Transverse colon (tissue), 3 donors: ENCODE measurements around the gene AKAP13.

Source experiments
- POLR2A ChIP-seq: fragments of 450-650 bp; IDR thresholded peaks from one replicate; pipeline ENCODE4 v1.6.1; 2016; ENCODE audit warnings: antibody characterized with exemption, mild to moderate bottlenecking, moderate library complexity
- POLR2AphosphoS5 ChIP-seq, 3 donors: sonication (generic); formaldehyde crosslinking; IDR thresholded peaks; one replicate each; pipeline ENCODE4 v1.6.1; 2016; ENCODE audit warnings: antibody characterized with exemption in 3 of 3

DNA sequence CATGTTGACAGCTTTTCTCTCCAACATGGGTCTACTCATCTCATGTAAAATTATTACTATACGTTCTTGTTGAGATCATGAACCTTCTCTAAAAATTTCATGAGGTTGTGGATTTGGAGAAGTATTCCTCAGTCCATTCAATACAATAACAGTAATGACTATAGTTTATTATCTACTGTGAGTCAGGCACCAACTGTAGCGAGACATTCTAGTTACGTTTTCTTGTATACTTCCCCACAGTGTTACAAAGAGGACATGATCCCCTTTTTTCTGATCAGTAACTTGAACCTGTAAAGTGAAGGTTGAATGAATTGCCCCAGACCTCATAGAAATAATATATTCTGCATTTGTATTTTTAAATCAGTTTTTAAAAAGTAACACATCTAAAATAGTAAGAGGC, 76.4 kb downstream of the AKAP13 start:
- TF ChIP-seq POLR2A (no peak), POLR2AphosphoS5 (IDR thresholded peaks at IDR 0.05) (no peak)
